HG02973 (cell line): ENCODE data around the gene MEDAG.
"Not testable (repeated sequence)": the region's sequence is repeated elsewhere in the genome, so short reads cannot be mapped to it uniquely, and the experiment has no call there.

Experiments used
- ATAC-seq: cut with Tn5 transposase; IDR thresholded peaks from one replicate; pipeline ENCODE4 v1.9.1; 2021; ENCODE audit warnings: moderate library complexity; ENCODE audit not compliant: unreplicated experiment

MEDAG gene

DNA sequence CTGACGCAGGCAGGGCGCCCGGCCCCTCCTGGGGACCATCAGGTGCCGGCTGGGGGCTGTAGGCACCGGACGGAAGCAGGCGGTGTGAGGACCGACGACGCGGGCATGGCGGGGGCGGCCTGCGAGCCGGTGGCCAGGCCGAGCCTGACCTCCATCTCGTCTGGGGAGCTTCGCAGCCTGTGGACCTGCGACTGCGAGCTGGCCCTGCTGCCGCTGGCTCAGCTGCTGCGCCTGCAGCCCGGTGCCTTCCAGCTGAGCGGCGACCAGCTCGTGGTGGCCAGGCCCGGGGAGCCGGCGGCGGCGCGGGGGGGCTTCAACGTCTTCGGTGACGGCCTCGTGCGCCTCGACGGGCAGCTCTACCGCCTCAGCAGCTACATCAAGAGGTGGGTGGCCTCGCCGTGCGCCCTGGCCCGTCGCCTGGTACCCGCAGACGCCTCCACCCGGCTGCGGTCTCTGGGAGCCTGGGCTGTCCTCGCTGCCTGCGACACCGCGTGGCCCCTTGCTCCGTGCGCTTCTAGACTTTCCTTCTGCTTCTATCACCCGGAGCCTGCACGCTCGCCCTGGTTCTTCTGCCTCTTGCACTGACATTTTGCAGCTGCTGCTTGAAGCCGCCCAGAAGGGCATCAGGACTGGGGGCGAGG lies 460 bp downstream of the MEDAG start:
- ATAC-seq = no peak

DNA sequence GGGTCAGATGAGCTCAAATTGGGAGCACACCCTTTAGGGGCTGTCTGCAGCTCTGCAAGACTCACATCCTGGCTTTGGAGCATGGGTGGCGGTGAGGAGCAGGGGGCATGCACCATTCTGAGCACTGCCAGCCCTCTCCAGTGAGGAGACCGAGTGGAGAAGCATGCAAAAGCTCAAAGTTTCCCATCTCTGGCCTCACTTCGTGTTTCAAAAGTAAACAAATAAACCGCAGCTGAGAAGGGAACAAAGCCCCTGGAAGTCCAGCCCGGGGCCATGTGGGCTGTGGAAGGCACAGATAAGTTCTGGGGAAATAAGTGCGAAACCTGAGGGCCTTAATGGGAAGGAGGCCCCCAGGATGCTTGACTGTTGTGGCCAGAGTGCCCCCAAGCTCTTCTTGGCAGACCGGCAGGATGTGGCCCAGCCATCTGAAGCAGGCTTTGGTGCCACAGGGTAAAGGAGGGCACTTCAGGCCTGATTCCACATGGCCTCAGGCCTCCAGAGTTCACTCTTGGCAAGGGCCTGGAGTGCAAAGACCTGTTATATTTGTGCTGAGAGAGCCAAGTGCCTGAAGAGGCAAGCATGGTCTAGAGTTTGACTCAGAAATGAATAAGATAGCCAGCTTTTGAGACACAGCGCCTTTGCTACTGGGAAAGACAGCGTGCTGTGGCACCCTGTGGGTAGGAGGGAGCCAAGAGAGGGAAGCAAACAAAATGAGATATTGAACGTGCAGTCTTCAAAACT lies 1.2 kb downstream of the MEDAG start:
- no peak for ATAC-seq

- ATAC-seq = no peak
Observed at GRCh38 chr13:30908416-30908980, 2.4 kb downstream of the MEDAG start.

DNA sequence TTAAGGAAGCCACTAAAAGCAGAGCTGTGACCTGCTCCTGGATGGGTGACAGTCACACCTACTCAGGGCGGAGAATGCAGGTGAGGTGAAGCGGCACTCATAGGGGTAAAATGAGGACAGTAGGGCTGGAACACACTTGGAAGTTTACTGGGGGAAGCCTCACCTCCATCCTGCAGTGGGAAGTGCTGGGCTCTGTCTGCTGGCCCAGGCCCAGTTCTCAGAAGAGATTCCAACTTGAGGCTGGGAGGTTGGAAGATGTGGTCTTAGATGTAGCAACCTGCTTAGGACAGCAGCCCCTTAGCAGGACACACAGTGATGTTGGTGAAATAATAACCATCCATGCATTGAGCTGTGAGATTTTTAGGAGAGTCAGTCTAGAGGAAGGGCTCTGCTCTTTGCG lies 4.6 kb downstream of the MEDAG start:
- no peak for ATAC-seq

GRCh38 chr13:30915691-30916541 lies 9.8 kb downstream of the MEDAG start:
- no peak for ATAC-seq

GRCh38 chr13:30916991-30917390 lies 10.9 kb downstream of the MEDAG start:
- ATAC-seq = no peak

GRCh38 chr13:30918662-30919405 lies 12.8 kb downstream of the MEDAG start:
- no peak for ATAC-seq

DNA sequence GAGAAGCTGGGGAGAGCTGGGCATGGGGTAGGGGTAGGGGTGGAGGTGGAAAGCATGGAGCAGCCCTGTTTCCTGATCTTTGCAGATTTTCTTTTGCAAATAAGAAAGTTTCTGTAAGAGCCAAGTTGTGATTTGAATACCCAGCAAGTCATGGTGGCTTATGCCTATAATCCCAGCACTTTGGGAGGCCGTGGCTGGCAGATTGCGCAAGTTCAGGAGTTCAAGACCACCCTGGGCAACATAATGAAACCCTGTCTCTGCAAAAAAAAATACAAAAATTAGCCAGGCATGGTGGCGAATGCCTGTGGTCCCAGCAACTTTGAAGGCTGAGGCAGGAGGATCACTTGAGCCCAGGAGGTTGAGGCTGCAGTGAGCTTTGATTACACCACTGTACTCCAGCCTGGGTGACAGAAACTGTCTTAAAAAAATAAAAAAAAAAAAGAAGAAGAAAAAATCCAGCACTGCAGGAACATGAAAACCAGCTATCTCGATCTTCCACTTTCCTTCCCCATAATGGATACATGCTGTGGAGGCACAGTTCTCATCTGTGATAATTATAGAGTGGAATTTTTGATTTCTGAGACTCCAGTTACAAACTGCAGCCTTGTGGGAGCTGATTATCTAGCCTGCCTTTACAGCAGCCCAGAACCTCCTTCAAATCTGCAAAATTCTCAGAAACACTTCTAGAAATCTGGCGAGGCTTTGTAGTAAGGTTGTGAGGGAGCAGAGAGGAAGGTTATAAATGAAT lies 14.3 kb downstream of the MEDAG start:
- no peak for ATAC-seq

GRCh38 chr13:30923418-30923817 lies 17.3 kb downstream of the MEDAG start:
- ATAC-seq = no peak

- ATAC-seq = no peak
Observed at GRCh38 chr13:30924721-30925120, 18.6 kb downstream of the MEDAG start.

DNA sequence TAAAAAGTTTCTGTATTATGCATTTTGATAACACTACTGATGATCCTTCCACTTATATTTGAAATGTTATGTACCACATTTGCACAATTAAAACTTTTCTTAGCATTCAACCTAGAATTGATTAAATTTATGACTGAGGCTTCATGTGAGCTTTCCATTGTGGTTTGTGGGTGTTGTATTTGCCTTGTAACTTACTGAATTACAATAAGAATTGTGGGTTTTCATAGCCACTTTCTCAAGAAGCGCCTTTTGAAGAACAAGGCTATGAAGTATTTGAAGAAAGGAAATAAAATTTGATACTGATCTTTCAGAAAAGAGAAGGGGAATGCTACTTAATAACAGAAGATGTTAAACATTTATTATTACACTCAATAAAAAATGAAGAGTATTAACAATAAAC lies 19.4 kb downstream of the MEDAG start:
- ATAC-seq = no peak

GRCh38 chr13:30926781-30927180 lies 20.7 kb downstream of the MEDAG start:
- ATAC-seq = no peak

DNA sequence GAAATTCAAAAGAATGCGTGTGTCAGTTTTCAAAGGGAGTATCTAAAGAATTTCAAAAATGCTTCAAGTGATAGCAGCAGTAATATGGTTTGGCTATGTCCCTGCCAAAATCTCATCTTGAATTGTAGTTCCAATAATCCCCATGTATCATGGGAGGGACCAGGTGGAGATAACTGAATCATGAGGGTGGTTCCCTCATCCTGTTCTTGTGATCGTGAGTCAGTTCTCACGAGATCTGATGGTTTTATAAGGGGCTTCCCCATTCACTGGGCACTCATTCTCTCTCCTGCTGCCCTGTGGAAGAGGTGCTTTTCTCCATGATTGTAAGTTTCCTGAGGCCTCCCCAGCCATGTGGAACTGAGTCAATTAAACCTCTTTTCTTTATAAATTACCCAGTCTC lies 21.1 kb downstream of the MEDAG start:
- ATAC-seq = not testable (repeated sequence)

- no peak for ATAC-seq
Observed at GRCh38 chr13:30927595-30927994, 21.5 kb downstream of the MEDAG start.

DNA sequence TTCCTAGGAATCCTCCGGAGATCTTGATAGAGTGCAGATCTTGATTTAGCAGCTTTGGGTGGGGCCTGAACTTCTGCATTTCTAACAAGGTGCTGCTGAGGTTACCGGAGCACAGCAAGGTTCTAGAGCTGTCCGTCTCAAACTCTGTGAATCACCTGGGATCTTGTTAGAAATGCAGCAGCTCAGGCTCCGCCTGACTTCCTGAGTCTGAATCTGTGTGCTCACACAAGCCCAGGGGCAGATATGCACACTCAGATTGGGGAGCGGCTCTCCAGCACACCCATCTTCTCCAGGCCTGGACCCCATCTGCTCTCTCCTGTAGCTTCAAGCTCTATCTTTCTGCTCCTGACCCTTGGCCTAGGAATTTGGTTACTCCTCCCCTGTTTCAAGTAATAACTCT lies 22.9 kb downstream of the MEDAG start:
- no peak for ATAC-seq

- ATAC-seq = no peak
Observed at GRCh38 chr13:30932481-30933353, 26.6 kb downstream of the MEDAG start, which contains the start of gene TEX26. Gene TEX26 (plus strand): TSS chr13:30932656. CDS start chr13:30932716, 60 bp downstream.

GRCh38 chr13:30933354-30933670 lies 27.2 kb downstream of the MEDAG start:
- no peak for ATAC-seq

GRCh38 chr13:30934381-30934780 lies 28.3 kb downstream of the MEDAG start:
- no peak for ATAC-seq

- ATAC-seq = no peak
Observed at GRCh38 chr13:30934803-30935202, 28.7 kb downstream of the MEDAG start.
